Loucy (cell line): ENCODE results near the gene ETV2.

Experiments
- H2AFZ ChIP-seq: fragments of 200-600 bp; sonication (generic); 2 replicates; pipeline ENCODE4 v1.6.0; 2016; ENCODE audit warnings: antibody characterized with exemption, mild to moderate bottlenecking, low read length, moderate library complexity
- H3F3A ChIP-seq: fragments of 200-600 bp; 2 replicates; pipeline ENCODE4 v1.6.0; 2016; ENCODE audit warnings: antibody characterized with exemption, low read depth, mild to moderate bottlenecking
- H3K27me3 ChIP-seq: fragments of 200-600 bp; sonication (generic); 2 replicates; pipeline ENCODE4 v1.6.1; 2014; ENCODE audit warnings: low read length, mild to moderate bottlenecking; ENCODE audit not compliant: insufficient read depth, poor library complexity, severe bottlenecking
- H3K36me3 ChIP-seq: fragments of 200-600 bp; sonication (generic); 2 replicates; pipeline ENCODE4 v1.6.1; 2016; ENCODE audit warnings: low read length; ENCODE audit not compliant: insufficient read depth
- H3K4me1 ChIP-seq: fragments of 200-600 bp; sonication (generic); 2 replicates; pipeline ENCODE4 v1.5.1; 2014; ENCODE audit warnings: low read length, mild to moderate bottlenecking; ENCODE audit not compliant: insufficient read depth, poor library complexity, severe bottlenecking
- H3K4me2 ChIP-seq: fragments of 200-600 bp; sonication (generic); 2 replicates; pipeline ENCODE4 v1.6.0; 2014; ENCODE audit warnings: antibody characterized with exemption, low read length, low read depth, mild to moderate bottlenecking; ENCODE audit not compliant: poor library complexity, severe bottlenecking
- H3K4me3 ChIP-seq: fragments of 200-600 bp; sonication (generic); 2 replicates; pipeline ENCODE4 v1.5.1; 2014; ENCODE audit warnings: low read length, mild to moderate bottlenecking, mixed read lengths; ENCODE audit not compliant: poor library complexity, severe bottlenecking
- H3K79me2 ChIP-seq: fragments of 200-600 bp; sonication (generic); 2 replicates; pipeline ENCODE4 v1.6.1; 2014; ENCODE audit warnings: low read length; ENCODE audit not compliant: insufficient read depth
- H3K9ac ChIP-seq: fragments of 200-600 bp; sonication (generic); 2 replicates; pipeline ENCODE4 v1.6.0; 2014; ENCODE audit warnings: mild to moderate bottlenecking, low read depth, low read length, moderate library complexity; ENCODE audit not compliant: poor library complexity, severe bottlenecking
- H3K9me2 ChIP-seq: fragments of 200-600 bp; sonication (generic); replicated peaks from 2 replicates; pipeline ENCODE4 v1.6.1; 2016; ENCODE audit warnings: low read depth, low read length, mixed read lengths
- H3K9me3 ChIP-seq: fragments of 200-600 bp; sonication (generic); 2 replicates; pipeline ENCODE4 v1.6.1; 2014; ENCODE audit warnings: mild to moderate bottlenecking, antibody characterized with exemption, low read length, low read depth; ENCODE audit not compliant: insufficient read depth
- H4K20me1 ChIP-seq: fragments of 200-600 bp; sonication (generic); 2 replicates; pipeline ENCODE4 v1.6.0; 2014; ENCODE audit warnings: antibody characterized with exemption, low read length, mild to moderate bottlenecking; ENCODE audit not compliant: insufficient read depth, poor library complexity, severe bottlenecking
- EZH2phosphoT487 ChIP-seq: fragments of 200-600 bp; IDR thresholded peaks from 2 replicates; pipeline ENCODE4 v1.6.1; 2018; ENCODE audit warnings: antibody characterized with exemption, mild to moderate bottlenecking, moderate library complexity, borderline replicate concordance
- TF ChIP-seq, protein P1 (sequence below): fragments of 200-600 bp; sonication (generic); conservative IDR thresholded peaks from 2 replicates; pipeline ENCODE4 v1.5.1; 2014; ENCODE audit warnings: mild to moderate bottlenecking, antibody characterized with exemption, low read length

ETV2 gene

GRCh38 chr19:35615036-35615435, 26.5 kb upstream of the ETV2 start:
- Histone ChIP-seq H3K36me3 (no peaks in the 10 kb centered on the region), H4K20me1 (no peaks in the 10 kb centered on the region), H3K9ac (no peak overlapping the region), H3K9me3 (no peaks in the 10 kb centered on the region), H3F3A (no peaks in the 10 kb centered on the region), H3K4me3 (no peak overlapping the region), H2AFZ (no peak overlapping the region), H3K4me2 (no peak overlapping the region), H3K27me3 (no peaks in the 10 kb centered on the region), H3K9me2 (no peaks in the 10 kb centered on the region), H3K4me1 (peaks cover 18% of the 10 kb centered on the region), H3K79me2 (peaks cover 14% of the 10 kb centered on the region)
- TF ChIP-seq EZH2phosphoT487, result no peak
- TF ChIP-seq, protein P1, sequence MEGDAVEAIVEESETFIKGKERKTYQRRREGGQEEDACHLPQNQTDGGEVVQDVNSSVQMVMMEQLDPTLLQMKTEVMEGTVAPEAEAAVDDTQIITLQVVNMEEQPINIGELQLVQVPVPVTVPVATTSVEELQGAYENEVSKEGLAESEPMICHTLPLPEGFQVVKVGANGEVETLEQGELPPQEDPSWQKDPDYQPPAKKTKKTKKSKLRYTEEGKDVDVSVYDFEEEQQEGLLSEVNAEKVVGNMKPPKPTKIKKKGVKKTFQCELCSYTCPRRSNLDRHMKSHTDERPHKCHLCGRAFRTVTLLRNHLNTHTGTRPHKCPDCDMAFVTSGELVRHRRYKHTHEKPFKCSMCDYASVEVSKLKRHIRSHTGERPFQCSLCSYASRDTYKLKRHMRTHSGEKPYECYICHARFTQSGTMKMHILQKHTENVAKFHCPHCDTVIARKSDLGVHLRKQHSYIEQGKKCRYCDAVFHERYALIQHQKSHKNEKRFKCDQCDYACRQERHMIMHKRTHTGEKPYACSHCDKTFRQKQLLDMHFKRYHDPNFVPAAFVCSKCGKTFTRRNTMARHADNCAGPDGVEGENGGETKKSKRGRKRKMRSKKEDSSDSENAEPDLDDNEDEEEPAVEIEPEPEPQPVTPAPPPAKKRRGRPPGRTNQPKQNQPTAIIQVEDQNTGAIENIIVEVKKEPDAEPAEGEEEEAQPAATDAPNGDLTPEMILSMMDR, result no peak

DNA sequence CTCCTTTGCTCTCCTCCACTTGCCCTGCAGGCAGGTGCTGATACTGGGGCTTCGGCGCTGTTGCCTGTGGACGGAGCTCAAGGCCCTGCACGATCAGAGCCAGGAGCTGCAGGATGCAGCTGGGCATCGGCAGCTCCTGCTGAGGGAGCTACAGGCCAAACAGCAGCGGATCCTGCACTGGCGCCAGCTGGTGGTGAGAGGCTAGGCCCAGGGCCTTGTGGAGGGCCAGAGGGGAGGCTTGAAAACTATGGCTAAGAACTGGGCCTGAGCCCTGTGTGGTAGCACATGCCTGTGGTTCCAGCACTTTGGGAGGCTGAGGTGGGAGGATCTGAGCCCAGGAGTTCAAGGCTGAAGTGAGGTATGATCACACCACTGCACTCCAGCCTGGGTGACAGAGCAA, 22.7 kb upstream of the ETV2 start:
- H3K9ac ChIP-seq, result no peak overlapping the region
- H3K36me3 ChIP-seq, result no peaks in the 10 kb centered on the region

DNA sequence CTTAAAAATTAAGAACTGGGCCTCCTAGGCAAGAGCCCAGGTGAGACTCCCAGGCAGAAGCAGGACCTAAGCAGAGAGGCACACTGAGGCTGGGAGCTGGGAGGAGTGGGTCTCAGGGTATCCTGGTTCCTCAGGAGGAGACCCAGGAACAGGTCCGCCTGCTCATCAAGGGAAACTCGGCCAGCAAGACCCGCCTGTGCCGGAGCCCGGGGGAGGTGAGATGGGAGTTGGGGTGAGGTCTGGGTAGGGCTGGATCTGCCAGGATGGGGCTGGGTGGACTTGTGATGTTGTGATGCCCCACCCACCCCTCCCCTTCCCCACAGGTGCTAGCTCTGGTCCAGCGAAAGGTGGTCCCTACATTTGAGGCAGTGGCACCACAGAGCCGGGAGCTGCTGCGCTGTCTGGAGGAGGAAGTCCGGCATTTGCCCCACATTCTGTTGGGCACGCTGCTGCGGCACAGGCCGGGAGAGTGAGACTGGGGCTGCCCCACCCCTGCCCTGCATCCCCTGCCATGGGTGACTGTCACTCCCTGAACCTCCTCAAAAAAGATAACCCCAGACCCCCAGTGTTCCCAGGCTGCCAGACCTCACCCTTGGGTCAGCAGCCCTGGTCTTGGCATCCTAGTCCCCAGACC, 22.1 kb upstream of the ETV2 start:
- TF ChIP-seq, protein P1, result no peak
- no peak for TF ChIP-seq EZH2phosphoT487
- H3K9ac ChIP-seq, result no peak overlapping the region
- no peaks in the 10 kb centered on the region for H3K27me3 ChIP-seq
- H3K4me2 ChIP-seq, result no peak overlapping the region
- H3K79me2 ChIP-seq, result no peaks in the 10 kb centered on the region
- H3F3A ChIP-seq, result no peaks in the 10 kb centered on the region
- H2AFZ ChIP-seq, result no peak overlapping the region
- no peak overlapping the region for H3K4me3 ChIP-seq
- no peaks in the 10 kb centered on the region for H3K9me3 ChIP-seq
- H3K4me1 ChIP-seq, result no peaks in the 10 kb centered on the region
- no peaks in the 10 kb centered on the region for H4K20me1 ChIP-seq
- H3K36me3 ChIP-seq, result no peaks in the 10 kb centered on the region
- no peaks in the 10 kb centered on the region for H3K9me2 ChIP-seq

More for the DNA sequence above, 22.7 kb upstream of the ETV2 start:
- Histone ChIP-seq H3K4me2 (no peak overlapping the region), H3K4me1 (peaks cover 3% of the 10 kb centered on the region), H3K79me2 (peaks cover 2% of the 10 kb centered on the region), H3K9me2 (no peaks in the 10 kb centered on the region), H3K9me3 (no peaks in the 10 kb centered on the region), H2AFZ (no peak overlapping the region), H3K27me3 (no peaks in the 10 kb centered on the region), H4K20me1 (no peaks in the 10 kb centered on the region), H3F3A (no peaks in the 10 kb centered on the region), H3K4me3 (no peak overlapping the region)
- TF ChIP-seq EZH2phosphoT487, result no peak
- TF ChIP-seq, protein P1, result no peak
